COLO668 (cell line): ENCODE measurements around the gene MACROH2A2.
A peak's percentile ranks its signal among the peaks of the same experiment; 100 is the strongest.
"Not testable (repeated sequence)": the region's sequence is repeated elsewhere in the genome, so short reads cannot be mapped to it uniquely, and the experiment has no call there.

Experiments
- DNase-seq: peaks from one replicate; lab custom pipeline; 2025; ENCODE audit not compliant: unreplicated experiment; lab: John Stamatoyannopoulos, UW

MACROH2A2 gene

DNA sequence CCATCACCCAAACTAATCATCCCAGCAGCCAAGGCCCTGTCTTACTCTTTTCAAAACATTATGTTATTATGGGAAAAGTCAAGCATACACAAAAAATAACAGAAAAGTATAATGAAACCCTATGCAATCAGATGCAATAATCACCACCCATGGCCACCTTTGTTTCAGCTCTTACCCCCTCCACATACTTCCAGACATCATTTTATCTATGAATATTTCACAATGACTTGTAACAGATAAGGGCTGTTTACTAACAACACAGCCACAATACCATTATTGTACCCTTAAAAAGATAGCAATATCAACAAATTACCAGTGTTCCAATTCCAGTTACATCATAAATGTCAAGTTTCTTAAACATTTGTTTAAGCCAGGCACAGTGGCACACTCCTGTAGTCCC, 44.8 kb downstream of the MACROH2A2 start:
- no peak for DNase-seq

DNA sequence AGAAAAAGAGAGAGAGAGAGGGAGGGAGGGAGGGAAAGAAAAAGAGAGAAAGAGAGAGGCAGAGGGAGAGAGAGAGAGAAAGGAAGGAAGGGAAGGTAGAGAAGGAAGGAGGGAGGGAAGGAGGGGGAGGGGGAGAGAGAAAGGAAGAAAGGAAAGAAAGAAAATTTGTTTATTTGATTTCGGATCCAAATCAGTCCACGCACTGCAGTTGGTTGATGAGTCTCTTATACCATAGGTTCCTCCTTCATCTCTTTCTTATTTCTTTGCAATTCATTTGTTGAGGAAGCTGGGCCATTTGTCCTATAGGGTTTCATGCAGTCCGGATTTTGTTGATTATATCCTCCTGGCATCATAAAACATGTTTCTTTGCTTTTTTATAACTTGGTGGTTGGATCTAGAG, 45.6 kb downstream of the MACROH2A2 start:
- DNase-seq = no peak

DNA sequence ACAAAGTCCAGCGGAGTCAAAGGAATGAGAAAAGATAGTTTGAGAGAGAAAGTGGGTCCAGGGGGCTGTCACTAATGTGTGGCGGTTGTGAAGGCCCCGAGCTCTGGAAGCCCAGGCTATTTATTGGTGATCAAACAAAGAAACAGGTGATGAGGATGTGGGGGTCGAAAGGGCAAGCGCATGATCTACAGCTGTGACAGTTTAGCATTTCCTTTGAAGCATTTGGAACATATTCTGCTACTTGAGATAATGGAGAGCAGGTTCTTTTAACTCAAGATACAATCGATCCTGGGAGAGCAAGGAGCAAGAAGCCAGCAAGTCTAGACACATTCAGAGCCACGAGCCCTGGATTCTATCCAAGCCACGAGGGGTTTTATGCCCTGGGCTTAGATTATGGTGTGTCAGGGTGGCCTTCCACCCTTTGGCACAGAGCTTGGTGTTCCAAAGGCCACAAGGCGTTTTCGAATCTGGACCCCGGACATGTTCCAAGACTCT, 48.5 kb downstream of the MACROH2A2 start:
- not testable (repeated sequence) for DNase-seq

DNA sequence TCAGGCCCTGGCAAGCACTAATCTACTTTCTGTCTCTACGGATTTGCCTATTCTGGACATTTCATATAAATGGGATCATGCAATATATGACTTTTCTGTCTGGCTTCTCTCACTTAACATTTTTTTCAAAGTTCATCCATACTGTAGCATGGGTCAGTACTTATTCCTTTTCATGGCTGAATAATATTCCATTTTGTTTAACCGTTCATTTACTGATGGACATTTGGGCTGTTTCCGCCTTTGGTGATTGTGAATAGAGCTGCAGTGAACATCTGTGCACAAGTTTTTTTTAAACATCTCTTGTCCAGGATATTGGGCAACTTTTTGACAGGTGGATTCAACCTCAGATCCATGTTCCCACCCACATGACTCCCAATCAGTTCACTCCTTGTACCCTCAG, 49.0 kb downstream of the MACROH2A2 start:
- DNase-seq = no peak

DNA sequence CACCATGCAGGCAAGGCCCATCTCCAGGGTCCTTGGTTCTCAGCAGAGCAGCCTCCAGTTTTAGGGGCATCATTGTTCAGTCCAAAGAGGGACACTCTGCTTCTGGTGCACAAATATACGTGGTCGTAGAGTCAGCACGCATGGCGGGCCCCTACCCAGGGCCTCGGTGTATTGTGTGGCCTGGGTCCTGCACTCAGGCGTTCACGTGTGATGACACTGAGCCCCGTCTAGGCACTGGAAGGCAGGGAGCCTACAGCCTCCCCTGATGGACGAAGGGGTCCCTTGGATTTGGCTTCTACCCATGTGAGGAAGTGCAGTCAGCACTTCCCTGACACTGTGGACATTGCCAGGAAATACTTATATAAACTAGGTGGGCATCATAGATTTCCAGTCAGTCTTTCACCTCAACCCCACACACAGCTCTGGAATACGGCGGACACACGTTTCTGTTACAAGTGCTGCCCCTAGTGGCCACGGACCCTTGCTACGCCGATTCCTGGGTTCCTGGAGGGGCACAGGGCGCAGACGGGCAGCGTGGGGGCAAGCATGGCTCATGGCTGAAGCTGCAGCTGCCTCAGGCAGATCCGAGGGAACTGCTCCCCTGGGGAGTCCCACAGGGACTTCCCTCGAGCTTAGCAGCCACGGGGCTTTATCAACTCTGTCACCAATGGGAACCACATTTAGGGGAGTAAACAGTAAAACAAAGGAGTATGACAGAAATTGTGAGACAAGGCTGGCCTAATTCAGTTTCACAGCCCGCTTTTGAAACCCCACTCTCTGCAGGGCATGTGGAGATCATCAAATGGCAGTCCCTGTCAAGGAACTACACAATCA, 54.5 kb downstream of the MACROH2A2 start:
- DNase-seq = no peak

DNA sequence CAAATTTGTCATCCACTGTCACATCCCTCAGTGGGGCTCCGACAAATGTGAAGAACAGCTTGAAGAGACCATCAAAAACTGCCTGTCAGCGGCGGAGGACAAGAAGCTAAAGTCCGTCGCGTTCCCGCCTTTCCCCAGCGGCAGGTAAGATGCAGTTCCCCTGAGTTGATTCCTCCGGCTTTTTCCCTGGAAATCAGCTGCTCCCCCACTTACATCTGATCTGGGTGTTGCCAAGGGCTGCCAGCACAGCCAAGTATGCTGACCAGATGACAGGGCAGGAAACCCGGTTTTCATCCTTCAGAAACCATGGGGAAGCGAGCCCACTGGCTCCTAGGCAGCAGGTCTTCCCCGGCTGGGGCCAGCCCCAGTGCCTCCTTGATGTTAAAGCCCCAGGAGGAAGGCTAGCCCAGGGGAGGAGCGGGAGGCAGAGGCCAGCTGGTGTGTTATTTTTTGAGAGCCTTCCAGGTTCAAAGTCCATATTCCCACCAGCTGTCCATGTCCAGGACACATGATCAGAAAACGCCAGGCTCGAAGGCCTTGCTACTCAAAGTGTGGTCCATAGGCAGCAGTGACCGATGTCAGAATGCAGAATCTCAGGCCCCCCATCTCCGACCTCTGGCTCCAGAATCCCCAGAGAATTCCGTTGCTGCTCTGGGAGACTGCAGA, 56.6 kb downstream of the MACROH2A2 start:
- peak; percentile 46 for DNase-seq

DNA sequence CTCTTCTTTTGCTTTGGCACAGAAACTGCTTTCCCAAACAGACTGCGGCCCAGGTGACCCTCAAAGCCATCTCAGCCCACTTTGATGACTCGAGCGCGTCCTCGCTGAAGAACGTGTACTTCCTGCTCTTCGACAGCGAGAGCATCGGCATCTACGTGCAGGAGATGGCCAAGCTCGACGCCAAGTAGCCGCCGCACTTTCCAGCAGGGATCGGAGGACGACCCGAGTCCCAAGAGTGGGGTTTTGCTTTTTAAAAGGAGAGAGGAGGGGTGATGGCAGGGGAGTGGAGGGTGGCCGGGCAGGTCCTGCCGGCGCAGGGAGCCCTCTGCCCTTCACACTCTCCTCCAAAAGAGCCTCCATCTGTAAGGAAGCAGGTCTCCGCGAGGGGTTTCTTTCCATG, 58.9 kb downstream of the MACROH2A2 start:
- DNase-seq = no peak

DNA sequence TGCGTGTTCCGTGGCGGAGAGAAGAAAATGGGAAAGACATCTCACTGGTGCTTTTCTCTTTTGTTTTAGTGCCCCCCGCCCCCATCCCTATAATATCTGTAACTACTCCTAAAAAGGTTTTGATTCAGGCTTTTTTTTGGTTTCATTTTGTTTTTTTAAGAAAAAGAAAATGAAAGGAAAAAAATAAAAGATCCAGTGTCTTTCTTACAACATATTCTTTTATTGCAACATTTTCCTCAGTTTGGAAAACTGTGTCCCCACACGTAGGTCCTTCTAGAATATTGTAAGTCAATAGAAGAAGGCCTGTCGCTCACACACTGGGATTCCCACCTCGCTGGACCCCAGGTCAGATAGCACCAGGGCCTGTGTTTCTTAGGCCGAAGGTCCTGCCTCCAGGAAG, 59.4 kb downstream of the MACROH2A2 start:
- DNase-seq = no peak

DNA sequence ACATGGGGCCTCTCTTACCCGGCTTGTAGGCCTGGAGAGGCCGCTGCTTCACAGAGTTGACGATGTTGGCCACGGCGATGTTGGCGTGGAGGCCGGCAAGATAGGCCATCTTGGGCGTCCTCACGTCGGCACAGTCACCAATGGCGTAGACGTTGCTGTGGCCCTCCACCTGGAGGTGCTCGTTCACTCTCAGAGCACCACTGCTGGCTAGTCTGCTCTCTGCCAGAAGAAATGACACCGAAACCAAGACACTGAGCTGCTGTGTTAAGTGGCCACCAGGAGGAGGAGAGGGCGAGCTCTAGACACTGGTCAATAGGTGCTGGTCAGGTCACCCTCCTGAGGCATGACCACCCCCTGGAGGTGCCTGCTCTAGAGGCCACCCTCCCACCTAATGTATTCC, 62.3 kb downstream of the MACROH2A2 start:
- no peak for DNase-seq

DNA sequence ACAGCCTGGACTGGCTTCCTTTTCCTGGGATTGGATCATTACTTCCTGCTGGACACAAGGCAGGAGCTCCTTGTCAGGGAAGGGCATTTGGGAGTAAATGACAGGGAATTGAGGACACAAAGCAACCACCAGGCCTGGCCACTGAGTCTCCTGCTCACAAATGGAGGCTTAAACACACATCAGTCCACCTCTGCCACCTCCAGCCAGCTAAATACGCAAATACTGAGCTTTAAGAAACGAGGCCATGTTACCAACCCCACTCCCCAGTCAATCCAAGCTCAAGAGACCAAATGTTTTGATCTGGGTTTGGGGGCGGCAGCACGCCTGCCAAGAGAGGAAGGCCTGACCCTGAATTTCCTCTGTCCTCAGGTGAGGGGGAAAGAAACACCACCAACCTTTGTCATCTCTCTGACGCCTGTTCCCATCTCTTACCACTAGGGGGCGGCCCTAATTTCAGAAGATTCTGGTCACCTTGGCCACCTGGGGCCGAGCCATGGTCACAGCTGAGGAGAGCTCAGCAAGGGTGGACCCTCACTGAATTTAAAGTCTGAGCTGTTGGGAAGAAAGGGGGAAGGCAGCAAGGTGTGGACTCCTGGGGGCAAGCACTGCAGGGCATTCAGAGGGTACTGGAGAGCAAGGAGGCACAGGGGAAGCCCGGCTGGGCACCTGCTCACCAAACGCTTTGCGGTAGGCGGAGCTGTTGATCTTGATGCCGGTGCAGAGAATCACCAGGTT, 63.5 kb downstream of the MACROH2A2 start:
- peak; percentile 33 for DNase-seq

DNA sequence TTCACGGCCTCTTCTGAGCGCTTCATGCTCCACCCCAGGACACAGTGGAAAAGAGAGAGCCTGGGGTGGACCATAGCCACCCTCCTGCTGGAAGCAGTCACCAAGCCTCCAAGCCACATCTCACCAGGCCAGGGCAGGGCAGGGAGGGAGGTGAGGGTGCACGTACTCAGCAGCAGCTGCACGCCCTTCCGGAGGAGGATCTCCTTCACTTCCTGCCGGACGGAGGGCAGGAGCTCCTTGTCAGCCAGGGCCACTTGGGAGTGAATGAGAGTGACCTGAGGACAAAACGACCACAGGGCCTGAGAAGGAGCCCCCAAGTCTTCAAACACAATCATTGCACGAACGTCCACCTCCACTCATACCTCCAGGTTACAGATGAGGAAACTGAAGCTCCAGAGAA, 65.0 kb downstream of the MACROH2A2 start:
- no peak for DNase-seq

DNA sequence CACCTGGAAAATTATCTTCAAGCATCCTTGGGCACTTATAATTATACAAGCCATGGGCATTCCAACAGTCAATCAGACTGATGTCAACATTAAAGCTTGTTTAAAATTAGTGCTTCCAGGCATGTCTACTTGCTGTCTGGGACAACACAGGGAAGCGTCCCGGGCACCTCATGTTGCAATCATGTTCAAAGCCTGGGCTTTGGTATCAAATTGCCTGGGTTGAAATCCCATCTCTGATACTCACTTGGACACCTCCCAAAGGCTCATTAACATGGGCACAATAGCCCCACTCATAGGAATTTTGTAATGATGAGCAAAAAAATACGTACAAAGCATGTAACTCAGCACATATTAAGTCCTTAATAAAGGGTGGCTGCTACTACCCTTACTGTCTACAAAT, 65.5 kb downstream of the MACROH2A2 start:
- DNase-seq = no peak

DNA sequence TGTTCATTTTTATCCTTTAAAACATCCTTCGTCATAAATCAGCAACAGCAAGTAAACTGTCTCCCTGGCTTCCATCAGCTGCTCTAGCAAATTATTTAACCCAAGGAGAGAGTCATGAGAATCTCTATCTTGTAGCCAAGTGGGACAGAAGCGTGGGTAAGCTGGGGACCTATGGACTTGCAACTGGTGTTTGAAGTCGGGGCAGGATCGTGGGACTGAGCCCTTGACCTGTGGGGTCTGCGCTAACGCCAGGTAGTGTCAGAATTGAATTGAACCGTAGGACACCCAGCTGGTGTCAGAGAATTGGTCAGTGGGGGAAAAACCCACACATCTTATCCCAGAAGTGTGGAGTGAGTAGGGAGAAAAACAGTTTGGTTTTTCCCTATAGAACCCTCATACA, 66.6 kb downstream of the MACROH2A2 start:
- DNase-seq = no peak

DNA sequence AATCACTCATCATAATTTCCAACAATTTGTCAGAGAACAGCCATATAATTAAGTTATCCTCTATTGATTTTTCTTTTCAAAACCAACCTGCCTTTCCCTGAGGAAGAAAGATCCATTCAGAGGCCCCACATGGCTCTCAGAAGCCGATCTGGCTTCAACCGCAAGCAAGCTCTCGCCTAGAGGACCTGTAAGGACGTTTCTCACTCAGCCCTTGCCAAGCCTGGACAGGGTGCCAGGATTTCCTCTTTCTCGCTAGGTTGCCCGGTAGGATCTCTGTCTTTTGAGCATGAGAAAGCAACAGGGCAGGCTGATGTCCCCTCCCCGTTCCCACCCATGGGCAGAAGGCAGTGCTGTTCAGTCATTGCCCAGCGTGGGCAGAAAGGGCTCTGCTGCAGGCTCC, 67.0 kb downstream of the MACROH2A2 start:
- no peak for DNase-seq

DNA sequence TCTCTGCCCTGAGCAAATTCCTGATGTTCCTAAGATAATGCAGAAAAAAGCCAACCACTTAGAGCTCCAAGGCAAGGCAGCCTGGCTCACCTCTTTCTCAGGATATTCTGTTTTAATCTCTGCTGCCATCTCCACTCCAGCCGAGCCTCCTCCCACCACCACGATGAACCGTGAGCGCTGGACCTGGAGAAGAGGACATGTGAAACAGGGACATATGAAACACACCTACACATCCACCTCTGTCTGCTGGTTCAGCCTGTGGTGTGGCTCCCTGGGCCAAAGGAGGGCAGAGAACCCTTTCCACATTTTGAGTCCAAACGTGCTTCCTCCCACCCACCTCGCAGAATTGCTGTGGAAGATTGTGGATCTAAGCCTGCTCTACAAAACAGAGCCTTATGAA, 67.8 kb downstream of the MACROH2A2 start:
- no peak for DNase-seq

DNA sequence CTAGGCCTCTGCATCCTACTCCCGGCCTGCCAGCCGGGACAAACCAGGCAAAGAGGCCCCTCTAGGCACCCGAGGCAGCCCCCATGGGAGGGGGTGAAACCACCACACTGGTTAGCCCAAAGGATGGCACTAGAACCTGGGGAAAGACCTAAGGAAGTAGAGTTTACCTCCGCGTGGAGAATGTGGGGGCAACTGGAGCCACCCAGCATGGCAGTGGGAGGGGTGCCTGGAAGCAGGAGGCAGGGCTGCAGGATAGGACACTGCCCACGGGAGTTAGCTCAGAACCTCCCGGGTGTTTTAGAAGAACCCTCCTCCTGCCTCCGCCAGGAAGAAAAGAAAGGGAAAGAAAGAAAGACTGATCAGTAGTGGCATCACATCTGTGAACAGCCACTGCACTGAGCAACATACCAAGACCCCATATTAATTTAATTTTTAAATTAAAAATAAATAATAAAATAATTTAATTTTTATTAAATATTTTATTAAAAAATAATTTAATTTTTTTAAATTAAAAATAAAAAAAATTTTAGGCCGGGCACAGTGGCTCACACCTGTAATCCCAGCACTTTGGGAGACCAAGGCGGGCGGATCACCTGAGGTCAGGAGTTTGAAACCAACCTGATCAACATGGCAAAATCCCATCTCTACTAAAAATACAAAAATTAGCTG, 68.8 kb downstream of the MACROH2A2 start:
- no peak for DNase-seq

DNA sequence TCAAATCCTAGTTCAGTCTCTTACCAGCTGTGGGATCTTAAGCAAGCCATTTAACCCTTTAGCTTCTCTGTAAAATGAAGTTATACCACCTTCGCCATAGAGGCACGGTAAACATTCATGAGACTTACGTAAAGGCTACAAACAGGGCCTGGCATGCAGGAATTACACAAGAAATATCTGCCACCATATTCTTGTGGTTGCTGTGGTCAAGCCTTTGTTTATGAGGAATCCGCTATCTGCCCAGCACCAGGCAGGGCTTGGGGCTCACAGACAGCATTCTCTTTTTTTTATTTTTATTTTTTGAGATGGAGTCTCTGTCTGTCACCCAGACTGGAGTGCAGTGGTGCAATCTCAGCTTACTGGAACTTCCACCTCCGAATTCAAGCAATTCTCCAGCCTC, 70.1 kb downstream of the MACROH2A2 start:
- no peak for DNase-seq

DNA sequence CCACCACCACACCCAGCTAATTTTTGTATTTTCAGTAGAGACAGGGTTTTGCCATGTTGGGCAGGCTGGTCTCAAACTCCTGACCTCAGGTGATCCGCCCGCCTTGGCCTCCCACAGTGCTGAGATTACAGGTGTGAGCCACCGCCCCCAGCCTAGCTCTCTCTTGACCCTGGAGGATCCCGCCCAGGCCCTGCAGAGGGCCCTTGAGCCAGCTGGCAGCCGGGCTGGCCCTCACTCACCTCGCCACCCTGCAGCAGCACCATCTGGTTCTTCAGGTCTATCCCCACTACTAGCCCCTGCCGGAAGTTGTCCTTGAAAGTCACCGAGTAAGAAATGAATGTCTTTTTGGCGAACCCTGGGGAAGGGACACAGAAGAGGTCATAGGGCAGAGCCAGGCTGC, 70.5 kb downstream of the MACROH2A2 start:
- not testable (repeated sequence) for DNase-seq

DNA sequence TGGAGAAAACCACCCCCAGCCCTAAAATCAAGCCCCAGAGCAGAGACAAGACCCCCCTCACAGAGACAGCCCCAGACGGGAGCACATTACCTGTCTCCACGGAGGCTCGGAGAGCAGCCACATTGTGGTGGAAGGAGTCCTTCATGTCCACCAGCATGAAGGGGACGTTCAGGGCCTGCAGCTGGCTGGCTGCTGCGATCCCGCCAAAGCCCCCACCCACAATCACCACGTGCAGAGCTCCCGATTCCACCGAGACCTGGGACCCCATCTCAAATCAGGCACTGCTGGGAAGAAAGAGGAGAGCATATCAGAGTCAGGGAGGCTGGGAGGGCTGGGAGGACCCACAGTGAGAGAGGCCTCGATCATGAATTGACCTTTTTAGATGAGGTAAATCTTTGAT, 71.2 kb downstream of the MACROH2A2 start:
- DNase-seq = no peak

DNA sequence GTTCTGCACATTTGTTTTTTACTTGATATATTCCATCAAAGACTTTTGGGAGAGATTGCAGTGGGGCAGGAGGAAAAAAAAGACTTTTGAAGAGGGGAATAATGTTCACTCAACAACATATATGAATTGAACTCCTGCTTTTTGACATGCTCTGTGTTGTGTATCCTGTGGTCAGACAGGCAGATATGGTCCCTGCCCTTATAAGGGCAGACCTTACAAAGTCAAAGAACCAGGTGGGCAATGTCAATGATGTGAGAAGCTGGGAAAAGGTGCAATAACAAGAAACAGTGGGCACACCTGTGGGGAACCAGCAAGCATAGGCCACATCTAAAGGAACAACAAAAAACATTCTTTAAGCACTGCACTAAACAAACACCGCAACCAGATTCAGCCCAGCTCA, 71.8 kb downstream of the MACROH2A2 start:
- DNase-seq = no peak

DNA sequence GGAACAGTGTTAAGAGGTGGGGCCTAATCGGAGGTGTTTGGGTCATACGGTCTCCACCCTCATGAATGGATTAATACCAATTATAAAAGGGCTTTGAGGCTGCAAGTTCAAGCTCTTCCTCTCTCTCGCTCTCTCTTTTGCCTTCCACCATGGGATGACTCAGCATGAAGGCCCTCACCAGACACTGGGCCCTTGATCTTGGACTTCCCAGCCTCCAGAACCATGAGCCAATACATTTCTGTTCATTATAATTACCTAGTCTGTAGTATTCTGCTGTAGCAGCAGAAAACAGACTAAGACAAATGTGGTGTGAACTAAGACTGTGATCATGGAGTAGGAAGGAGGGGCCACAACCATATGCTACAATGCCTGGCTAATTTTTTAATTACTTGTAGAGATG, 72.3 kb downstream of the MACROH2A2 start:
- no peak for DNase-seq
